ENCODE measurements around the gene MYH16. TPM values are rescaled to one million over a fixed set of nuclear protein-coding genes. Genes with fewer than 3 reads are reported as not detected.
"Not testable (repeated sequence)": the region's sequence is repeated elsewhere in the genome, so short reads cannot be mapped to it uniquely, and the experiment has no call there.

The MYH16 gene
- not detected in 2 replicates for total RNA-seq

DNA sequence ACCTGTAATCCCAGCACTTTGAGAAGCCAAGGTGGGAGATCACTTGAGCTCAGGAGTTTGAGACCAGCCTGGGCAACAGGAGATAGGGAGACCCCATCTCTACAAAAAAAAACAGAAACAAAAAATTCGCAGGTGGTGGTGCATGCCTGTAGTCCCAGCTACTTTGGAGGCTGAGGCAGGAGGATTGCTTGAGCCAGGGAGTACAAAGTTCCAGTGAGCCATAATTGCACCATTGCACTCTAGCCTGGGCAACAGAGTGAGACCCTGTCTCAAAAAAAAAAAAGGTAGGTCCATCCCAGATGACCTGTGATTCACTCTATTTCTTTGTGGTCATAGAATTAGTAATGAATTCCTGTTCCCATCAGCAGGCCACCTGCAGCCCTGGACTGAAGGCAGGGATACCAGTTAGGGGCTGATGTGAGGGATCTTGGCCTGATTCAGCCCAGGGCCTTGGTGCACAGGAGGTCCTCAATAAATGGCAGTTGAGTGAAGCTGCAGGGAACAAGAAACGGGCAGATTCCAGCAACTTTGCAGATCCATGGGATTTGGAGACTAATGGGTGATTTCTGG is at the start of gene MYH16:
Gene MYH16, plus strand, starts transcription at position 364 of the 570 bp plus-strand sequence.
- Mint-ChIP-seq H3K4me3 (no peak within 1 kb of the TSS), H3K27me3 (peaks cover 3% of the 10 kb centered on the region), H3K4me1 (no peaks in the 10 kb centered on the region), H3K27ac (no peak within 1 kb of the TSS), H3K9me3 (no peaks in the 10 kb centered on the region), H3K36me3 (ENCODE audit: low read depth) (no peaks in the 10 kb centered on the region)
- TF ChIP-seq, protein P1, sequence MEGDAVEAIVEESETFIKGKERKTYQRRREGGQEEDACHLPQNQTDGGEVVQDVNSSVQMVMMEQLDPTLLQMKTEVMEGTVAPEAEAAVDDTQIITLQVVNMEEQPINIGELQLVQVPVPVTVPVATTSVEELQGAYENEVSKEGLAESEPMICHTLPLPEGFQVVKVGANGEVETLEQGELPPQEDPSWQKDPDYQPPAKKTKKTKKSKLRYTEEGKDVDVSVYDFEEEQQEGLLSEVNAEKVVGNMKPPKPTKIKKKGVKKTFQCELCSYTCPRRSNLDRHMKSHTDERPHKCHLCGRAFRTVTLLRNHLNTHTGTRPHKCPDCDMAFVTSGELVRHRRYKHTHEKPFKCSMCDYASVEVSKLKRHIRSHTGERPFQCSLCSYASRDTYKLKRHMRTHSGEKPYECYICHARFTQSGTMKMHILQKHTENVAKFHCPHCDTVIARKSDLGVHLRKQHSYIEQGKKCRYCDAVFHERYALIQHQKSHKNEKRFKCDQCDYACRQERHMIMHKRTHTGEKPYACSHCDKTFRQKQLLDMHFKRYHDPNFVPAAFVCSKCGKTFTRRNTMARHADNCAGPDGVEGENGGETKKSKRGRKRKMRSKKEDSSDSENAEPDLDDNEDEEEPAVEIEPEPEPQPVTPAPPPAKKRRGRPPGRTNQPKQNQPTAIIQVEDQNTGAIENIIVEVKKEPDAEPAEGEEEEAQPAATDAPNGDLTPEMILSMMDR (IDR thresholded peaks at IDR 0.05), result no peak
- intact Hi-C loops (cut with micrococcal nuclease), result no loop called here
- DNase-seq (no peak), ATAC-seq (ENCODE audit: low read depth) (no peak)
- ChIA-PET CTCF (no interaction called here), POLR2A (no interaction called here)

DNA sequence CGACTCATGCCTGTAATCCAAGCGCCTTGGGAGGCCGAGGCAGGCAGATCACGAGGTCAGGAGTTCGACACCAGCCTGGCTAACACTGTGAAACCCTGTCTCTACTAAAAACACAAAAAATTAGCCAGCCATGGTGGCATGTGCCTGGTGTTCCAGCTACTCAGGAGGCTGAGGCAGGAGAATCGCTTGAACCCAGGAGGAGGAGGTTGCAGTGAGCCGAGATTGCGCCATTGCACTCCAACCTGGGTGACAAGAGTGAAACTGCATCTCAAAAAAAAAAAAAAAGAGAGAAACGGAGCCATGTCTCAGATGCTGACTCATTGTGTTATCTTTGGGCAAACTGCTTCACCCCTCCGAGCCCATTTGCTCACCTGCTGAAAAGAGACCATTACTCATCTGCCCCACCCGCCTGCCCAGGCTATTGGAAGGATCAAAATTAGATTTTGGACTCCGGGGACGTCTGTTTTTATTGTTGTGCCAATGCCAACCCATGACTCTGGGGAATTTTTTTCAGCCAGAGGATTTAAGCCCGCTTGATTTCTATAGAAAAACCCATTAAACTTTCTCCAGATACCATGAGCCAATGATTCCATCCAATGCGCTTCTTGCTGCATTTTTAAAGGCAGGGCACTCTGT is 48.3 kb upstream of the MYH16 start:
- H3K36me3 Mint-ChIP-seq (ENCODE audit: low read depth); CTCF ChIA-PET; H3K9me3 Mint-ChIP-seq; H3K4me1 Mint-ChIP-seq; H3K27me3 Mint-ChIP-seq; H3K4me3 Mint-ChIP-seq; DNase-seq; intact Hi-C loops (cut with micrococcal nuclease); H3K27ac Mint-ChIP-seq; ATAC-seq (ENCODE audit: low read depth); POLR2A ChIA-PET: not testable (repeated sequence)

DNA sequence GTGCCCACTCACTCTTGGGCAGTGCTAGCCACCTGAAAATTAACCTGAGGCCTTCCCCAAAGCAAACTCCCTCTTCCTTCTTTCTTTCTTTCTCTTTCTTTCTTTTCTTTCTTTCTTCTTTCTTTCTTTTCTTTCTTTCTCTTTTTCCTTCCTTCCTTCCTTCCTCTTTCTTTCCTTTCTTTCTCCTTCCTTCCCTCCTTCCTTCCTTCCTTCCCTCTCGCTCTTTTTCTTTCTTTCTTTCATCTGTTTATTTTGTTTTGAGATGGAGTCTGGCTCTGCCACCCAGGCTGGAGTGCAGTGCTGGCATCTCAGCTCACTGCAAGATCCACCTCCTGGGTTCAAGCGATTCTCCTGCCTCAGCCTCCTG is 47.8 kb upstream of the MYH16 start:
- POLR2A ChIA-PET, result no interaction called here
- DNase-seq (no peak), ATAC-seq (ENCODE audit: low read depth) (no peak)
- TF ChIP-seq, protein P1 (IDR thresholded peaks at IDR 0.05), result no peak
- H3K27me3 Mint-ChIP-seq, result peaks cover 1% of the 10 kb centered on the region
- no peaks in the 10 kb centered on the region for H3K4me1 Mint-ChIP-seq
- no peak overlapping the region for H3K4me3 Mint-ChIP-seq
- CTCF ChIA-PET, result no interaction called here
- H3K27ac Mint-ChIP-seq, result no peak overlapping the region
- no peaks in the 10 kb centered on the region for H3K36me3 Mint-ChIP-seq (ENCODE audit: low read depth)
- intact Hi-C loops (cut with micrococcal nuclease), result no loop called here
- no peaks in the 10 kb centered on the region for H3K9me3 Mint-ChIP-seq

DNA sequence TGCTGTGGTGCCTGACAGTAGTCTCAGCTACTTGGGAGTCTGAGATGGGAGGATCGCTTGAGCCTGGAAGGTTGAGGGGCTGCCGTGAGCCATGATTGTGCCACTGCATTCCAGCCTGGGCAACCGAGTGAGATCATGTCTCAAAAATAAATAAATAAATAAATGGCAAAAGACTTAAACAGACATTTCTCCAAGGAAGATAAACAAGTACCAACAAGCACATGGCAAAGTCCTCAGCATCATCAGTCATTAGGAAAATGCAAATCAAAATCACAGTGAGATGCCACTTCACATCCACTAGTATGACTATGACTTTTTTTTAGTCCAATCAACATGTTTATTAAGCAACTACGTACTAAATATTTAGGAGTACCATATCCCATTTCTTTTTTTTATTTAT is 43.4 kb upstream of the MYH16 start:
- no peaks in the 10 kb centered on the region for H3K36me3 Mint-ChIP-seq (ENCODE audit: low read depth)
- DNase-seq, result no peak
- H3K27me3 Mint-ChIP-seq, result peaks cover 3% of the 10 kb centered on the region
- no peak overlapping the region for H3K27ac Mint-ChIP-seq
- intact Hi-C loops (cut with micrococcal nuclease), result no loop called here
- H3K4me1 Mint-ChIP-seq, result no peaks in the 10 kb centered on the region
- POLR2A ChIA-PET, result no interaction called here
- H3K4me3 Mint-ChIP-seq, result no peak overlapping the region
- no peaks in the 10 kb centered on the region for H3K9me3 Mint-ChIP-seq
- no peak for ATAC-seq (ENCODE audit: low read depth)
- TF ChIP-seq, protein P1 (IDR thresholded peaks at IDR 0.05), result no peak
- CTCF ChIA-PET, result no interaction called here

DNA sequence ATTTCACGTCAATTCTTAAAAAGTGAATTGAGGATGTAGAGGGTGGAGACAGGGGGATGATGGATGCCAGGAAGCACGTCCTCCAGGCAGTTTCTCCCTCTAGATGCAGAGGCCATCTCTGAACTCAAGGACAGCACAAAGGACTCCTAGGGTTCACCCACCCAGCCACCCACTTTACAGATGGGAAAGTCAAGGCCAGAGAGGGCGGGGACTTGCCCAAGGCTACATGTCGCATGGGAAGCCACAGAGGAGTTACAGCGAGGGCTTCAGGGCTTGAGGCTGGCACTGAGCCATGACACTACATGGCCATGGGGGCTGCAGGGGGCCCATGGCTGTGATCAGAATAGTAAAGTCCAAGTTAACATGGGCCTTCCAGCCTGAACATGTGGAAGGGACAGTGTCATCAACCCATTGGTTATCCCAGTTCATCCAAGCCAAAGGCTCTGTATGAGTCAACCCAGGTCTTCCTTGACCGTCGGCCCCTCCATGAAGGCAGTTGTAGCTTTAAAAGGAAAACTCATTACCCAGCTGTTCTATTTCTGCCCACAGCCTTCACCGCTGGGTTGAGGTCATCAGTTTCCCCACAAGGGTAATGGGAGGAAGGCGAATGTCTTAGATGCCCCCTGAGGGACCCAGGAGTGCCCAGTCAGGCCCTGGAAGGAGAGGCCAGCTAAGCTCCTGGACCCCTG is 40.4 kb upstream of the MYH16 start:
- intact Hi-C loops (cut with micrococcal nuclease), result no loop called here
- no peak overlapping the region for H3K4me3 Mint-ChIP-seq
- POLR2A ChIA-PET, result no interaction called here
- no peaks in the 10 kb centered on the region for H3K36me3 Mint-ChIP-seq (ENCODE audit: low read depth)
- ATAC-seq (ENCODE audit: low read depth), result no peak
- H3K4me1 Mint-ChIP-seq, result no peaks in the 10 kb centered on the region
- H3K27me3 Mint-ChIP-seq, result peaks cover 3% of the 10 kb centered on the region
- CTCF ChIA-PET, result no interaction called here
- H3K27ac Mint-ChIP-seq, result no peak overlapping the region
- TF ChIP-seq, protein P1 (IDR thresholded peaks at IDR 0.05), result no peak
- no peak for DNase-seq
- H3K9me3 Mint-ChIP-seq, result peaks cover 2% of the 10 kb centered on the region

DNA sequence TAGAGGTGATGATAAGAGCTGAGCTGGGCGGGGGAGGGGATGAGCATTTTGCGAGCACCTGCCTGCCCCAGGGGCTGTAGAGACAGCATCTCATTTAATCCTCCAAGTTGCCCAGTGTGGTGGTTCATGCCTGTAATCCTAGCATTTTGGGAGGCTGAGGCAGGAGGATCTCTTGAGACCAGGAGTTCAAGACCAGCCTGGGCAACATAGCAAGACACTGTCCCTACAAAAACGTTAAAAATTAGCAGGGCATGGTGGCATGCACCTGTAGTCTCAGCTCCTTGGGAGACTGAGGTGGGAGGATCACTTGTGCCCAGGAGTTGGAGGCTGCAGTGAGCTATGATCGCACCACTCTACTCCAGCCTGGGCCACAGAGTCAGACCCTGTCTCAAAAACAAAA is 39.7 kb upstream of the MYH16 start:
- H3K4me3 Mint-ChIP-seq; POLR2A ChIA-PET; DNase-seq; H3K36me3 Mint-ChIP-seq (ENCODE audit: low read depth); H3K4me1 Mint-ChIP-seq; H3K27ac Mint-ChIP-seq; CTCF ChIA-PET; H3K9me3 Mint-ChIP-seq; H3K27me3 Mint-ChIP-seq; ATAC-seq (ENCODE audit: low read depth); intact Hi-C loops (cut with micrococcal nuclease): not testable (repeated sequence)
